ENCODE data around the gene NABP2. TPM values are rescaled to one million over a fixed set of nuclear protein-coding genes. Genes with fewer than 3 reads are reported as not detected.

The NABP2 gene
- polyA plus RNA-seq, 1 of the 3 experiments (the other 2 are of a cell fraction): 49.3 TPM

GRCh38 chr12:56242986-56243385, 18.8 kb downstream of the NABP2 start:
- no peaks in the 10 kb centered on the region for H3K9me3 ChIP-seq
- peaks cover 31 to 86% of the 10 kb centered on the region in 2 experiments for H3K36me3 ChIP-seq (replicated peaks in 1 of 2; ENCODE audit: control insufficient read depth in 1 of 2, insufficient read depth in 2 of 2, low read length in 1 of 2)
- H4K20me1 ChIP-seq (ENCODE audit: insufficient read depth): peaks cover 13% of the 10 kb centered on the region; the same call in 1 of the 2 replicates
- no peaks in the 10 kb centered on the region for H3K27me3 ChIP-seq (ENCODE audit: insufficient read depth)
- ChIA-PET CTCF (interaction anchor here (0.6 to 1.9 kb wide), 3 partner anchors 13 to 38 kb away, joined by 3 to 10 read pairs (median 3); partner anchors contain the start of gene ANKRD52), POLR2A (no interaction called here)
- H3K4me2 ChIP-seq: no peak overlapping the region
- no peak overlapping the region; a peak in 1 of 4 replicates for H3K27ac ChIP-seq (ENCODE audit: low read depth in 2 of 2, low read length in 1 of 2)
- H3F3A ChIP-seq (replicated peaks; ENCODE audit: insufficient read depth): peaks cover 2% of the 10 kb centered on the region
- DNase-seq: no peak
- H3K9me2 ChIP-seq: no peaks in the 10 kb centered on the region
- WGBS (ENCODE audit: low lambda C conversion rate): 95% methylated on average over 13 of the region's 13 CpGs
- no peak overlapping the region for H2AFZ ChIP-seq (ENCODE audit: low read depth)
- no peak overlapping the region for H3K4me3 ChIP-seq (ENCODE audit: low read depth in 2 of 2, low read length in 1 of 2)
- no peak for TF ChIP-seq JUND (IDR thresholded peaks at IDR 0.05)
- no peak for TF ChIP-seq TCF12 (IDR thresholded peaks at IDR 0.05)
- no peak for TF ChIP-seq RAD21 (IDR thresholded peaks at IDR 0.05; ENCODE audit: low read length)
- TF ChIP-seq TEAD4 (IDR thresholded peaks at IDR 0.05; ENCODE audit: borderline replicate concordance, insufficient read depth): no peak
- TF ChIP-seq FOXM1 (IDR thresholded peaks at IDR 0.05; ENCODE audit: low read depth): no peak
- no peak for TF ChIP-seq USF1 (IDR thresholded peaks at IDR 0.05; ENCODE audit: borderline replicate concordance, low read depth)
- H3K9ac ChIP-seq: no peak overlapping the region
- peaks cover 7% of the 10 kb centered on the region; the same call in 1 of the 2 replicates for H3K79me2 ChIP-seq (ENCODE audit: insufficient read depth)
- H3K4me1 ChIP-seq (ENCODE audit: control insufficient read depth in 1 of 2, insufficient read depth in 2 of 2, low read depth in 1 of 2, low read length in 1 of 2): no peaks in the 10 kb centered on the region

GRCh38 chr12:56243731-56244181, 19.6 kb downstream of the NABP2 start:
- WGBS (ENCODE audit: low lambda C conversion rate): 60% methylated on average over 3 of the region's 3 CpGs
- peaks cover 7% of the 10 kb centered on the region; the same call in 1 of the 2 replicates for H3K79me2 ChIP-seq (ENCODE audit: insufficient read depth)
- DNase-seq: peak; percentile 69
- no peak overlapping the region for H3K4me3 ChIP-seq (ENCODE audit: low read depth in 2 of 2, low read length in 1 of 2)
- no peak overlapping the region for H3K9ac ChIP-seq
- peaks cover 2% of the 10 kb centered on the region for H3F3A ChIP-seq (replicated peaks; ENCODE audit: insufficient read depth)
- no peaks in the 10 kb centered on the region for H3K9me3 ChIP-seq
- no peaks in the 10 kb centered on the region for H3K4me1 ChIP-seq (ENCODE audit: control insufficient read depth in 1 of 2, insufficient read depth in 2 of 2, low read depth in 1 of 2, low read length in 1 of 2)
- peak overlapping the region in 1 of 2 experiments; percentile 14; a peak in 1 of 4 replicates for H3K27ac ChIP-seq (ENCODE audit: low read depth in 2 of 2, low read length in 1 of 2)
- no peak overlapping the region for H3K4me2 ChIP-seq
- peaks cover 13% of the 10 kb centered on the region; the same call in 1 of the 2 replicates for H4K20me1 ChIP-seq (ENCODE audit: insufficient read depth)
- ChIA-PET CTCF (interaction anchor here (0.7 to 1.7 kb wide), 5 partner anchors 9 to 117 kb away, joined by 3 to 5 read pairs (median 3); partner anchors contain the start of genes ANKRD52 and SMARCC2), POLR2A (no interaction called here)
- no peaks in the 10 kb centered on the region for H3K27me3 ChIP-seq (ENCODE audit: insufficient read depth)
- no peak overlapping the region for H2AFZ ChIP-seq (ENCODE audit: low read depth)
- H3K9me2 ChIP-seq: no peaks in the 10 kb centered on the region
- TF ChIP-seq FOXJ3 (CRISPR knock-in tag; IDR thresholded peaks at IDR 0.05) (no peak), ELF1 (IDR thresholded peaks at IDR 0.05) (no peak), FOSL2 (IDR thresholded peaks at IDR 0.05; ENCODE audit: borderline replicate concordance, low read depth) (no peak), RFX5 (IDR thresholded peaks at IDR 0.05; ENCODE audit: low read length) (no peak), RAD21 (IDR thresholded peaks at IDR 0.05; ENCODE audit: low read length) (no peak), EP300 (IDR thresholded peaks at IDR 0.05; ENCODE audit: borderline replicate concordance in 1 of 2, low read depth in 1 of 2, low read length in 1 of 2) (no peak), POLR2AphosphoS5 (IDR thresholded peaks at IDR 0.05; ENCODE audit: low read depth, low read length) (no peak), YY1 (IDR thresholded peaks at IDR 0.05; ENCODE audit: low read depth) (no peak), RCOR1 (IDR thresholded peaks at IDR 0.05; ENCODE audit: low read length) (no peak), TAF1 (IDR thresholded peaks at IDR 0.05; ENCODE audit: borderline replicate concordance, low read depth, low read length) (no peak), CTCF (IDR thresholded peaks at IDR 0.05) (no peak), EZH2phosphoT487 (IDR thresholded peaks at IDR 0.05; ENCODE audit: borderline replicate concordance, low read depth) (no peak)
- peaks cover 36 to 91% of the 10 kb centered on the region in 2 experiments for H3K36me3 ChIP-seq (replicated peaks in 1 of 2; ENCODE audit: control insufficient read depth in 1 of 2, insufficient read depth in 2 of 2, low read length in 1 of 2)

Measured in SK-N-SH (cell line).